ENCODE data around the gene NRIP2.

Gene NRIP2

DNA sequence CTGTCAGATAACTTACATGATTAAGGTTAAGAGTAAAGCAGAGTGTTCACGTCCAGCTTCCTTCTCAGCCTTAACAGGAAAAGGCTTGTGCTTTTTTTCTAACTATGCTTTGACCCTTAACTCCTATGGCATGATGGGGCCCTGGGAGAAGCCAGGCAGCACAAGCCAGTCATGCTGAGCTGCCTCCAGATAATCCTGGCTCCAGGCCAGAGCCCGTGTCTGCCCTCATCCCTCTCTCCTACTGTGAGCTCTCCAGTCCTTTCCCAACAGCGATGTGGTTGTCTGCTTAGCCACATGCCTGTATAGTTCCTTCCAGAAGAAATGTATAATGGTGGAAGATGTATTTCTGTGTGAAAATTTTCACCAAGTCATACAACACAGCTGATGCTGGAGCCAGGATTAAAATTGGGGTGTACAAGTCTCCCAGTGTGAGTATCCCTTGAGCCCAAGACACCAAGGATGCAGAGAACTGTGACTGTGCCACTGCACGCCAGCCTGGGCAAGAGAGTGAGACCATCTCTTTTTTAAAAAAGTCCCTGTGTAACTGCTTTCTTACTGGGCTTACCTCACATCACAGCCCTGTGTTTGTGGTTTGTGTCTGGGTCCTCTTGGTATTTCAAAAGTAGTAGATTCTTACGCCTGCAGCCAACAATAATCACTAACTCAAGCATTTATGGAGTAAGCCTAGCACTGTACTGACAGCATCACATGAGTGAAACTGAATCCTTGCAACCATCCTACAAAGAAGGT lies 30.3 kb downstream of the NRIP2 start:
- DNase-seq, result no peak

DNA sequence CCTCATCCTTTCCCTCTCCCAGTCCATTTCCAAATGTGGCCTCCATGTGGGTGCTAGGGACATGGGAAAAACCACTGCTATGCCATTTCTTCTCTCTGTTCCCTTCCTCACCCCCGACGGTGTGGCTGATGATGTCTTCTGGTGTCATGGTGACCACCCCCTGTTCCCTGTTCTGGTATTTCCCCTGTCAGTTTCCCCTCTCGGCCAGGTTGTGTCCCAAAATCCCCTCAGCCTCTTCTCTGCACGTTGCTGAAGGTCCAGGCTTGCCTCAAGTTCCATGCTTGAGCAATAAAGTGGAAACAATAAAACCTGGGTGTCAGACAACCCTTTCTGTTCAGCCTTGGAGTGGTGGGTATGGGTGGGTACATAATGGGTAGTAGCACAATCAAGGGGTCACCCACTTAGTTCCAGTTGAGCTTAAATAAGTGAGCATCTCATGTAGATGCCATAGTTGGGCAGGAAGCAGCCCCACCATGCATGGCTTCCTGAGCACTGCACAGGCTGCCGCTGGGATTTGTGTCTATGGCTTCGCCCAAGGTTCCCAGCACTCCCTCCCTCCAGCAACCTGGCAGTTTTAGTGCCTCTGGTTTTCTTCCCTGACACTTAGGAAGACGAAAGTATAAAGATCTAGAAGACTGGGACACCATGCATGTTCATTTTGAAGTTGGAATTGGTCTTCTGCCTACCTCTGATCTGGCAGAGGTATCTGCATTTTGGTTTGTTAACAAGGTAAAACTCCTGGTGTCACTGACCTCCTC lies 31.0 kb downstream of the NRIP2 start:
- DNase-seq, result no peak

DNA sequence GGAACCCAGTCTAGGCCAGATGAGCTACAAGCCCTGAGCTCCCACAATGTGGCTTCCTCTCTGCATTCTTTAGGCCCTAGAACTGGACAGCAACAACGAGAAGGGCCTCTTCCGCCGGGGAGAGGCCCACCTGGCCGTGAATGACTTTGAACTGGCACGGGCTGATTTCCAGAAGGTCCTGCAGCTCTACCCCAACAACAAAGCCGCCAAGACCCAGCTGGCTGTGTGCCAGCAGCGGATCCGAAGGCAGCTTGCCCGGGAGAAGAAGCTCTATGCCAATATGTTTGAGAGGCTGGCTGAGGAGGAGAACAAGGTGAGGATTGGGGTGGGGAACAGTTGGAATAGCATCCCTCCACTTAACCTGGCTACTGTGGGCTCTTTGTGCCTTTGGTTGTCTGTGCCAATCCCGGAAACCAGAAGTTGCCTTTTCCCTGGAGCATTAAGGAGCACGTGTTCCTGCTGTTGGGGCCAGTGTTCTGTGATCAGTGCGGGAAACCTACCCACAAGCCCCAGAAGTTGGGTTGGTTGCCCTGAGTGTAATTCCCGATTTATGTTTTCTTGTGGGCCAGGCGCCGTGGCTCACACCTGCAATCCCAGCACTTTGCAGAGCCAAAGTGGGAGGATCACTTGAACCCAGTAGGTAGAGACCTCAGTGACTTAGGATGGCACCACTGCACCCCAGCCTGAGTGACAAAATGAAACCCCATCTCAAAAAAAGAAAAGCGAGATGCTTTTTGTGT lies 33.6 kb downstream of the NRIP2 start:
- DNase-seq, result no peak

DNA sequence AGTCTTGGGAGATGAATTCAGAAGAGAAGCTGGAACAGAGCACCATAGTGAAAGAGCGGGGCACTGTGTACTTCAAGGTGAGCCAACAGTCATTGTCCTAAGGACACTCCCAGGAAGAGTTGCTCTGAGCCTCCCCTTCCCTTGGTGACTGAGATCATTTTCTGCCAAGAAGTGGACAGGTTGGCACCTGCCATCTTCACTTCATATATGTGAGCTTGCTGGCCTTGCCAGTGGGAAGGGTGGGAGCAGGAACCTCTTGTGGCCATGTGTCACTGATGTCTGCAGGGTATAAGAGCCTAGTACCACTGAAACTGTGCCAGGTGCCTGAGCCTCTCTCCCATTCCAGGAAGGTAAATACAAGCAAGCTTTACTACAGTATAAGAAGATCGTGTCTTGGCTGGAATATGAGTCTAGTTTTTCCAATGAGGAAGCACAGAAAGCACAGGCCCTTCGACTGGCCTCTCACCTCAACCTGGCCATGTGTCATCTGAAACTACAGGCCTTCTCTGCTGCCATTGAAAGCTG lies 34.7 kb downstream of the NRIP2 start:
- DNase-seq, result no peak

DNA sequence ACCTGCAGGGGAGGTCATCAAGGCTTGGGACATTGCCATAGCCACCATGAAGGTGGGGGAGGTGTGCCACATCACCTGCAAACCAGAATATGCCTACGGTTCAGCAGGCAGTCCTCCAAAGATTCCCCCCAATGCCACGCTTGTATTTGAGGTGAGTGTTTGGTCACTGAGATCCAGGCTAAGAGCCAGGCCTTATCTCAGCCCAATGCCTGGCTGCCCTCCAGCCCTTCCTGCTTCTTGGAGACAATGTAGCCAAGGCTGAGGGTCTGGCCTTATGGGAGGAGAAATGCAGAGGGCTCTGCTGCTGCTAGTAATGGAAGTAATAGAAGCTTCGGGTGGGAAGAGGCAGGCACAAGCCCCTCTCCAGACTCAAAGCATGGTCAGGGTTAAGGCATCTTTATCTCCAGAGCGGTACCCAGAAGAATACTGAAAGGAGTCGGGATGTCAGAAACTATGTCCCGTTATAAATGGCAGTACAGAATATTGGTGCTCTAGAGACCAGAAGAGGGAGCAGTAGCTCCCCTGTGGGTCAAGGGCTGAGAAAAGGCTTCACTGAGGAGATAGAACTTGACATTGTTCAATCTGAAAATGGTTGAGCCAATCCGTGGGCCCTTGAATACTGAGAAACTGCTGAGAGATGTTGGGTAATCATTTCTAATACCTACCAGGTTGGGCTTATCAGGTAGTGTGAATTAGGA lies 37.0 kb downstream of the NRIP2 start:
- no peak for DNase-seq

DNA sequence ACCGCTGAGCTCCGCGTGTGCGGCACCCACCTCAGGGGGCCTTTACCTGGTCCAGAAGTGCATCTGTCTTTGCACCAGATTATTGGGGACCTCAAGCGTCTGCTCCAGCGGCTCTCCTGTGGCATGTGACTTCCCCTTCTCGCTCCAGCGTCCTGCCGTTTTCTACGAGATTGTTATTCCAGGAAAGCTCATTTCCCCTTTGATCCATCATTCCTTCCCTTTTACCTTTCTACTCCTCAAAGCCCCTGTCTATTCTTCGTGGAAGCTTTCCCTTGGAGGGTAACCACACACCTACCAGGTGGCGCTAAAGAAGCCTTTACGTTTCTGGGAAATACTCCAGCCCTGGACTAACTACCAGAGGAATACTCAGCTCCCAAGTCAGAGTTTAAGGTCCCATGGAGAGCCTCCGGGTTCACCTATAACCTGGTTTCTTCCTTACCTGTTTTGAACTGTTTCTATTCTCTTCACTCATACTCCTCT lies 38.6 kb downstream of the NRIP2 start:
- DNase-seq, result no peak

DNA sequence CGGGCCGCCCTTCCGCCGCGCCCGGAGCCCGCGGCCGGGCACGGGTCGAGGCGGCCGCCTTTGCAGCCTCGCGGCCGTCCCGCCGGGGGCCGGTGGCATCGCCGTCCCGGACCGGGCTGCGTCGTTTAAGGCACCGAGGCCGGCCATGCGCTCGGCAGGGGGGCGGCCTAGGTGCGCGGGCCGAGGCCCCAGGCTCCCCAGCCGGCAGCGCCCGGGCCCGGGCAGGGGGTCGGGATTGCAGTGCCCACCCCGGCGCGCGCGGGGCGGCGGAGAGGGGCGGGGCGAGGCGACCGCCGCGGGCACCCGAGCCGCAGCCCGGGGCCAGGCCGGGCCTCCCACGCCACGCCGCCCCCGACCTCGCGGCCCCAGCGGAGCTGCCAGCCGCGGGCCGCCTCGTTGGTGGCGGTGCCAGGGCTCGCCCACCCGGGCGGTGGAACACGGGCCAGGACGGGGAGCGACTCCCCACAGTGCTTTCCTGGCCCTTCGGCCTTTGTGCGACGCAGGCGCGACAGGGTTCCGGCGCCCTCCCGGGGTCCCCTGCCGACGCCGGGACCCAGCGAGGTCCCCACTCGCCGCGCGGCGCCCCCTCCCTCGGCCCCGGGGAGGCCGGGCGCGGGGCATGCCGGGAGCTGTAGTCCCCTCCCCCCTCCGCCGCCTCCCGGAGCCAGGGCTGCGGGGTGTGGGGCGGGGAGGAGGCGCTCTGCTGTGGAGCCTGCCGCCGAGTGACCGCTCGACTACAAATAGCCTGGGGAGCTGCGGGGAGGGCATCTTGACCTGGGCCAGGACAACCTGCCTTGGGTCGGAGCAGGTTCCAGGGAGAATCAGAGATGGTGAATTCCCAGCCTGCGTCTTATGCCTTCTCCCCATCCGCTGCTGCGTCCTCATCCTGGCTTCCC lies 39.3 kb downstream of the NRIP2 start:
- DNase-seq, result peak; percentile 83

DNA sequence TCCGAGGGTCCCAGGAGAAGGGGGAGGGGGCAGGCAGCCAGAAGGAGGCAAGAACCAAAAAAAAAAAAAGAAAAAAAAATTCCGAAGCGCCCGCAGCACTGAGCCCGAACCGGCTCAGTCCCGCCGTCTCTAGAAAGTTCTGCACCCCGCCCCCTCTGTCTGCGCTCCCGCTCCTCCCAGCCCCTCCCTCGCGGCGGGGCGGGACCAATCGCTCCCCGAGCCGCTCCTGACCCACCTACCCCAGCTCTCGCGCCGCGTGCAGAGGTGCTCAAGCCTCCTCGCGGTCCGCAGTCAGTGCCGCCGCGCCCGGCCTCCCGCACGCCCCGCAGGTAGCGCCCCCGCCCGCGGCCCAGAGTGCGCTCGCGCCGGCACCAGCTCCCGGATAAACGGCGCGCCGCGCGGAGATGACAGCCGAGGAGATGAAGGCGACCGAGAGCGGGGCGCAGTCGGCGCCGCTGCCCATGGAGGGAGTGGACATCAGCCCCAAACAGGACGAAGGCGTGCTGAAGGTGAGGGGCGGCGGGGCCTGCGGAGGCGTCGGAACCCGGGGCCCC lies 40.0 kb downstream of the NRIP2 start, which contains the start of gene FKBP4:
Gene FKBP4 (plus strand): TSS at position 235 of the 554 bp plus-strand sequence. CDS start 170 bp downstream, at position 405.
- DNase-seq, result peak; percentile 94

DNA sequence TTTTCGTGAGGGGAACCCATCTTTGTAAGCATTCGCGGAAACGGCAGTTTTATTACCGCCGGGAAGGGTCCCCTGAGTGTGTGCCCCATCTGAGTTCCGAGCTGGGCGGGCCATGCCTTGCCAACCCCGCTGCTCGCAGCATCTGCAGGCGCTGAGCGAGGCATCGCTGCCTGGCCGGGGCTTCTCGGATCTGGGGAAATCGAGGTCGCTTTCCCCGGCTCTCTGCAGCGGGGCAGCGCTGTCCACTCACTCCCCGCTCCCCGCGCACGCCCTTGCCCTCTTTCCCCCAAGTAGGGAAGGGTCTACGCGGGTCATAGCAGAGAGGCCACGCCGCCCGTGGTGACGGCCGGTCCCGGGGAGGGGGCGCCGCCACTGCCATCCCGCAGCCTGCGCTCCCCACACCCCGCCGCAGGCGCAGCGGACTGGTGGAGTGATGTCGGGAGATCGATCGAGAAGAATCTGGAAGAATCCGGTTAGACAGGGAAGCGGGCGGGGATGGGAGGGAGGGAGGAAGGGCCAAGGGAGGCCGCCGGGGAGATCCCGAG lies 40.6 kb downstream of the NRIP2 start:
- DNase-seq, result peak; percentile 41

DNA sequence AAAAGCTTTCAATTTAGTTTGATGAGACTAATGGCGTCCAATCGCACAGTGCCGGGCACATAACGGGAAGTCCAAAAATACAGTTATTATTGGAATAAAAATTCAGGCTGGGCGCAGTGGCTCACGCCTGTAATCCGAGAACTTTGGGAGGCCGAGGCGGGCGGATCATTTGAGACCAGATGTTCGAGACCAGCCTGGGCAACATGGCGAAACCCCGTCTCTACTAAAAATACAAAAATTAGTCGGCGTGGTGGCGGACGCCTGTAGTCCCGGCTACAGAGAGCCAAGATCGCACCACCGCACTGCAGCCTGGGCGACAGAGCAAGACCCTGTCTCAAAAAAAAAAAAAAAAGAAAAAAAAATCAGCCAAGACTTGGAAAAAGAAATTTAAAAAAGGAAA lies 41.3 kb downstream of the NRIP2 start:
- no peak for DNase-seq

DNA sequence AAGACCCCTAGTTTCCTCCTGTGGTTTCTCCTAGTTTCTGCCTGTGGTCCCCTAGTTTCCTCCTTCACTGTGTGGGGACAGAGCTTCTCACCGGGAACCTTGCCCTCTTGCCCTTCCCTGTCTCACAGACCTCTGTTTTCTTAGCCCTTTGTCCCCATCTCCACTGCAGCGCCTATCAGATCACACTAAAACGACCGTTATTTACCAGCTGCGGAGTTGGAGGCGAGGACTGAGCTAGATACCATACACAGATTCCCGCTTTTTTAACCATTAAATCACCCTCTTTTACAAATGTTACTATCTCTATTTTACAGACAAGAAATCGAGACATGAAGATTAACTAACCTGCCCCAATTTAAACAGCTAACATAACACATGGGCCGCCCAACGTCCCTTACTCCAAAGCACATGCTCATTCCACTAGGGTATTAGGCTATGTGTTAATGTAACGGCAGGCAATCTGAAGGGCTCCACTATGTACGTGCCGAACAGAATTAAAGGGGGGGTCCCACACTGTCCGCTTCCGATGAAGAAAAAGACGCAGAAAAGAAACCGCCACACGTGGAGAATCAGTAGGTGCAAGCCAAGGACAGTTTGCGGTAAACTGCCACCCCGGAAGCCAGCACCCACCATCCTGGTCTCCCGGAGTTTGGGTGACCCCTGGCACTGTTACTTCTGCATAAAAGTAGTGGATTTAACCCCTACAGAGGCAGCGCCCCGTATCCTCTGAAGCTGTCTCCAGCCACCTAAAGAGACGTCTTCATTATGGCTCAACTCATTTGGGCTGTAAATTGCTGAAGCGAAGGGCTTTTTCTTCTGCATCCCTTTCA lies 41.9 kb downstream of the NRIP2 start:
- no peak for DNase-seq

DNA sequence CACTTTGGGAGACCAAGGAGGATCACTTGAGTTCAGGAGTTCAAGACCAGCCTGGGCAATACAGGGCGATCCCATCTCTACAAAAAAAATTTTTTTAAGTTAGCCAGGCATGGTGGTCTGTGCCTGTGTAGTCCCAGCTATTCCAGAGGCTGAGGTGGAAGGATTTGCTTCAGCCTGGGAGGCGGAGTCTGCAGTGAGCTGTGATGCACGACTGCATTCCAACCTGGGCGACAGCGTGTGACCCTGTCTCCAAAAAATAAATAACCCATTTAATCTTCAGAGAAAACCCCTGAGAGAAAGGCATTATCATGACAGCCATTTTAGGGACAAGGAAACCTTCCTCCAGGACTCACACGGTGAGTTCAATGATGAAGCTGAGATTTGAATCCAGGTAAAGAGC lies 43.7 kb downstream of the NRIP2 start:
- no peak for DNase-seq

DNA sequence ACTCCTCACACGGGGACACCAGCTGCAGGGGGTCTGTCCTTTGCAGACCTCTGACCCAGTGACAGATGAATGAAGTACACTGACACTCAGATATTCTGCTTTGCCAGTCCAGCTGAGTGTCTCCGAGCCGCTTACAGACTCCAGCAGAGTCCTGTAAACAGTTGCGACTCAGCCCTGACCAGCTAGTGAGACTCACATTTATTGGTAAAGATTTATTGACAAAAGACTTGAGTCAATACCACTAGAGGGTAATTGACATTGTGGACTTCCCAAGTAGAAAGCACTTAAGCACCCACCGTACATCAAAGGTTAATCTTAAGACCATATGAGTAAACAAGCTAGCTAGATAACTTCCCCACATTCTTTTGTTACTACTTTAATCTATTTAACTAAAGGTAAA lies 49.8 kb downstream of the NRIP2 start:
- no peak for DNase-seq

DNA sequence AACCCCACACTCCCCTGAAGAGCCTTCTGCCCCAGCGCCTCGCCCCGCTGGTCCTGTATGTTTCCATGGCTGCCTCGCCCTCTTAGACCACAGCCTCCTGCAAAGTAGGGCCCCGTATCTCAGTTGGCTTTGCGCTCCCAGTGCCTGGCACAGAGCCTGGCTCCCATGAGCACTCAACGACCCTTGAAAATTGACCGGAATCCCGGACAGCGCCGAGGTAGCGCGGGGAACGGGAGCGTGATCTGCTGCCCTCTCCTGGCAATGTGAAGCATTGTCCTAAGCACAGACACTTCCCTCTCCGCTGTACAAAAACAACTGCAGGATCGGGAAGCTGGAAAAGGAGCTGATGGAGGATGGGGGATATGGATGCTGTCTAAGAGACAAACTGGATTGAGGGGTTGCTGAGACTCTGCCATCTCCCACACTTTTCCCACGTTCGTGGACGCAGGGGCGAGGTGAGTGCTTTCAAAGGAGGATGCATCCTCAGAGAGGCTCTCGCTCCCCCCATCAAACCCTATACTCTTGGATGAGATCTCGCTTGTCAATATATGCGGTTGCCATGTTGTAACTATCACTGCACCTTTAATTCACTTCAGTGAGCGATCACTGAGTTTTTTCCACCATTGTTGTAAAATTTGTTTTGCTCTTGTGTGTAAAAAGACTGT lies 50.8 kb downstream of the NRIP2 start:
- DNase-seq, result peak; percentile 60

DNA sequence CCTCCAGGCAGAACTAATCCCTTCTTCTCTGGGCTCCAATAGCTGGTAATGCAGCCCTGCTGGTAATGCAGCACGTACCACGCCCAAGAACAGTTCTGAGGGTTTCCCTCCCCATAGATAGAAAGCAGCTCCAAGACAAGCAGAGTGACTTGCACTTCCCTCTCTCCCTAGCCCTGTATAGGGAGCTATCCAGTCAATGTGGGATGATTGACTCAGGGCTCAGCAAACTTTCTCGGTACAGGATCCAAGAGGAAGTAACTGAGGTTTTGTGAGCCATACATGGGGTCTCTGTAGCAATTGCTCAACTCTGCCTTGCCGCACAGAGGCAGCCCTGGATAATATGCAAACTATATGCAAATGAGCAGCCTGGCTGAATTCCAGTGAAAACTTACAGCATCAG lies 55.6 kb downstream of the NRIP2 start:
- DNase-seq, result no peak

DNA sequence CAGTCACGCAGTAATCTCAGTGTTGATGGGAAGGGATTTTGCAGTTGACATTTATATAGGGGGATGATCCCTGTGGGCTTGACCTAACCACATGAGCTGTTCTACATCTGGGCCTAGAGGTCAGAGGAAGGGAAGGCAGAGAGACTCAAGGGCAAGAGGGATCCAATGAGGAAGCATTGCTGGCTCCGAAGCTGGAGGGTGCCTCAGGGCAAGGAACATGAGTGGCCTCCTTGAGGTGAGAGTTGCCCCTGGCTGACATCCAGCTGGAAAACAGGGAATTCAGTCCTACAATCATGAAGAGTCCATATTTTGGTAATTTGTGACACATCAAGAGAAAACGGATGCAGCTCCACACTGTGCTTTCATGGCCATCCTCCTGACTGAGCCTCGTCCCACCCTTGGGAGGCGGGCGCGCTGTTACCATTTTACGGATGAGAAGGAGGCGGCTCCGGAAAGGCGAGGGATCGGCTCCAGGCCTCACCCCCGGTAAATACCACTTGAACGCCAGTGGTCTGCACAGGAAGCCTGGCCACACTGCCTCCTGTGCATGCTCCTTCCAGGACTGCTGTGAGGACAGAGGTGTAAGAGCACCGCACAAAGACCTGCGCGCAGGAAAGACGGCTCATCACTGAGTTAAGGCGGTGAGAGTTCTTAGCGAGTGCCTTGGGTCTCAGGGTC lies 58.6 kb downstream of the NRIP2 start:
- no peak for DNase-seq

DNA sequence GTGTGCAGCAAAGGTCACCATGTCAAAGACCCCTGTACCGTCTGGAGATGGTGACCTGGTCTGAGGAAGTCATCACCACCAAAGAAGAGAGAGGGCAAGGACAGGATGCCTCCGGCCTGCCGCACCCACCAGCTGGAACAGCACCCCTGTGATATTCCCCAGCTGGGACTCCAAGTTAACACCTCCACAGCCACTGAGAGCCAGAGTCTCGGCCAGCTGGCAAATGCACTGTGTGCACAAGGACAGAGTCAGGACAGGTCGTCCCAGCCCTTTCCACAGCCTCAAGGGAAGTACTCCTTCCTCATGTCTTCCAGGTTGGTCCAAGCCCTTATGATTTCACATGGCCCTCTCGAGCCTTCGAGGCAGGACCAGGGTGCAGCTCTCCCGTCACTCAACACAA lies 59.4 kb downstream of the NRIP2 start:
- no peak for DNase-seq
